ENCODE data around the gene ASCC3.

- TF ChIP-seq, protein P1, sequence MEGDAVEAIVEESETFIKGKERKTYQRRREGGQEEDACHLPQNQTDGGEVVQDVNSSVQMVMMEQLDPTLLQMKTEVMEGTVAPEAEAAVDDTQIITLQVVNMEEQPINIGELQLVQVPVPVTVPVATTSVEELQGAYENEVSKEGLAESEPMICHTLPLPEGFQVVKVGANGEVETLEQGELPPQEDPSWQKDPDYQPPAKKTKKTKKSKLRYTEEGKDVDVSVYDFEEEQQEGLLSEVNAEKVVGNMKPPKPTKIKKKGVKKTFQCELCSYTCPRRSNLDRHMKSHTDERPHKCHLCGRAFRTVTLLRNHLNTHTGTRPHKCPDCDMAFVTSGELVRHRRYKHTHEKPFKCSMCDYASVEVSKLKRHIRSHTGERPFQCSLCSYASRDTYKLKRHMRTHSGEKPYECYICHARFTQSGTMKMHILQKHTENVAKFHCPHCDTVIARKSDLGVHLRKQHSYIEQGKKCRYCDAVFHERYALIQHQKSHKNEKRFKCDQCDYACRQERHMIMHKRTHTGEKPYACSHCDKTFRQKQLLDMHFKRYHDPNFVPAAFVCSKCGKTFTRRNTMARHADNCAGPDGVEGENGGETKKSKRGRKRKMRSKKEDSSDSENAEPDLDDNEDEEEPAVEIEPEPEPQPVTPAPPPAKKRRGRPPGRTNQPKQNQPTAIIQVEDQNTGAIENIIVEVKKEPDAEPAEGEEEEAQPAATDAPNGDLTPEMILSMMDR (IDR thresholded peaks at IDR 0.05; ENCODE audit: low read length), result no peak
- TF ChIP-seq EZH2 (IDR thresholded peaks at IDR 0.05; ENCODE audit: borderline replicate concordance, low read length), result no peak
Observed at GRCh38 chr6:100721256-100721655, 159.9 kb downstream of the ASCC3 start.

All from OCI-LY1 (cell line).